ENCODE results near the gene SIPA1L3. TPM values are rescaled to one million over a fixed set of nuclear protein-coding genes. Genes with fewer than 3 reads are reported as not detected.

SIPA1L3 gene
- total RNA-seq, 1 donor from 2014 or later: 66.7 TPM

- no peak for DNase-seq (ENCODE audit: low read depth)
- TF ChIP-seq CTCF (conservative IDR thresholded peaks at IDR 0.05; ENCODE audit: low read depth, low read length): no peak
- no peak overlapping the region for H3K4me3 ChIP-seq (ENCODE audit: low read depth, low read length)
Observed at GRCh38 chr19:37981785-37982475, 74.9 kb downstream of the SIPA1L3 start.

DNA sequence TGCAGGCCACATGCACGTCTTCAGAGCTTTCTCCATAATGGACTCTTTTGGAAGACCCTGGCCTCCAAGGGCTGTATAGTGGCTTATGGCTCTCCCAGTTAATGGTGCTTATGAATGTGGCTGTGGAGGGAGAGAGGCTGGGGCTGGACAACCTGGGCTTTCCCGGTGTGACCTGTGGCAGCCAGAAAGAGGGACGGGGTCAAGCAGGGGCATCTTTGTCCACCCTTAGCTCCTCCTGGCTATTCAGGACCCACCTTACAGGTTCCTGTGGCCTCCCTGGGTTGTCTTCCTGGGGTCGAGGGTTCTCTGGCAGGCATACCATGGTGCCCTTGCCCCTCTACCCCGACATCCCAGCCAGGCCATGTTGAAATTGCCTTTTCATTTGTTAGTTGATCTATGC is 75.6 kb downstream of the SIPA1L3 start:
- TF ChIP-seq CTCF (conservative IDR thresholded peaks at IDR 0.05; ENCODE audit: low read depth, low read length): no peak
- no peak overlapping the region for H3K4me3 ChIP-seq (ENCODE audit: low read depth, low read length)
- DNase-seq (ENCODE audit: low read depth): no peak

DNA sequence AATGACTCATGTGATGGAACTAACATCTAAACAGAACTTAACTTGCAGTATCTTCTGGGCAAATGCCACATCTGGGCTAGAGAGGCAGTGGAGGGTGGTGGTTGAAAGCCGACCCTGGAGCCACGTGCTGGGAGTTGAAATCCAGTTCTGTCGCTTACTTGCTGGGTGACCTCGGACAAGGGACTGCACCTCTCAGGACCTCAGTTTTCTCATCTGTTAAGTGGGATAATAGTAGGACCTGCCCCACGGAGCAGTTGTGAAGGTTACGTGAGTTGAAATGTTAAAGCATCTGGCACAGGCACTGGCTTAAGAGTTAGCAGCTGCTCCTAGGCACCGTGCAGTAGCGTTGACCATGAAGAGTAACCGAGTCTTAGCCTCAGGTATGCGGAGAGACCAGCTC is 76.1 kb downstream of the SIPA1L3 start:
- no peak for DNase-seq (ENCODE audit: low read depth)
- H3K4me3 ChIP-seq (ENCODE audit: low read depth, low read length): no peak overlapping the region
- no peak for TF ChIP-seq CTCF (conservative IDR thresholded peaks at IDR 0.05; ENCODE audit: low read depth, low read length)

DNA sequence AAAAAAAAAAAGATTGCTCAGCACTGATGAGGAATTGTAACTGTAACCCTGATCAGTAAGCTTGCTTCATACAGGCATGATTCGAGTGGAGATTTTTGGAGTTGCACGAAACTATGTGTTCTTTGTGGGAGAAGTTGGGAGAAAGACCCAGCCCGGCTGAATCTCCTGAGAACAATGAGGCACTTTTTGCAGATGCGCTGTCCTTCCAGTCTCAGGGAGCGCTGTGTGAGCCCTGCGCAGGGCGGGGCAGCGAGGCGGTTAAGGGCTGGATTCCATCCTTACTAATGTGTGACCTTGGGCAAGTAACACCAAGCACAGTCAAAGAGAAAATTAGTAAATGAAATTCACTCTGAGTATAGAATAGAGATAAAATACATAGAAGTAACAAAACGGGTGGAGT is 76.9 kb downstream of the SIPA1L3 start:
- DNase-seq (ENCODE audit: low read depth): no peak
- TF ChIP-seq CTCF (conservative IDR thresholded peaks at IDR 0.05; ENCODE audit: low read depth, low read length): no peak
- H3K4me3 ChIP-seq (ENCODE audit: low read depth, low read length): no peak overlapping the region

DNA sequence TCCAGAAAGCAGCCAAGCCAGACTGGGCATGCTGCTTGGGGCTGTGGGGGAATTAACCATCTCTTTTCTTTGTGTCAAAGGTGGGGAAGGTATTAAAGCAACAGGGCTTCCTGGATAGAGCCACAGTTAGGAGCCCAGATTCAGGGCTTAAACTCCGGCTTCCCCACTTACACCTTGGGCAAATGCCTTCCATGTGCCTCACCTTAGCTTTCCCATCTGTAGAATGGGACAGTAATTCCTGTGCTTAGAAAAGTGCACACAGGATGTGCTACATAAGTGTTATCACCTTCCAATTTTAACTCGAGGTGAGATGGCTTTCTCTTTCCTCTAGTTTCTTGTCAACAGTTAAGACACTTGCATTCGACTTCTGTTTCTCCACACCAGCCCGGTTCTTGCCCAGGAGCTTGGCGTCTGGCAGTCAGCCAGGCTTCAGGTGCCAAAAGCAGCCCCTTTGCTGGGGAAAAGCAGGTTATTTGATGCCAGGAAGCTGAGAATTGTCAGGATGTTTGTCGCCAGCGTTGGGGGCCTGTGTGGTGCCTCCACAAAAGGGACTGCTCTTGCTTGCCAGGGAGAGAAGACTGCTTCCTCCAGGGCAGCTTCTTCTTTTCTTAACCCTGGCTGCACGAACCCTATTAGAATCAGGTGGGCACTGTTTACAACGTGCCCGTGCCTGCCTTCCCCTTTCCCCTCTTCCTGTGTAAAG is 79.2 kb downstream of the SIPA1L3 start:
- no peak for DNase-seq (ENCODE audit: low read depth)
- H3K4me3 ChIP-seq (ENCODE audit: low read depth, low read length): no peak overlapping the region
- no peak for TF ChIP-seq CTCF (conservative IDR thresholded peaks at IDR 0.05; ENCODE audit: low read depth, low read length)

- H3K4me3 ChIP-seq (ENCODE audit: low read depth, low read length): no peak overlapping the region
- no peak for TF ChIP-seq CTCF (conservative IDR thresholded peaks at IDR 0.05; ENCODE audit: low read depth, low read length)
- no peak for DNase-seq (ENCODE audit: low read depth)
Observed at GRCh38 chr19:37987356-37988332, 80.6 kb downstream of the SIPA1L3 start.

Measured in epithelial cell of proximal tubule (primary cell).